Esophagus (tissue), 2 donors: Measurements from ENCODE around the gene HMX1. TPM values are rescaled to one million over a fixed set of nuclear protein-coding genes. Genes with fewer than 3 reads are reported as not detected.

Source experiments
- H3K27ac ChIP-seq, 2 donors: one replicate each; pipeline ENCODE4 v1.5.1; 2013; ENCODE audit warnings: low read depth in 2 of 2, mild to moderate bottlenecking in 2 of 2, inconsistent platforms in 1 of 2, low read length in 1 of 2, moderate library complexity in 1 of 2
- H3K27me3 ChIP-seq, 2 donors: one replicate each; pipeline ENCODE4 v1.6.1; 2013; ENCODE audit warnings: low read length in 2 of 2, control low read depth in 1 of 2, mild to moderate bottlenecking in 1 of 2; ENCODE audit not compliant: insufficient read depth in 2 of 2, control insufficient read depth in 1 of 2
- H3K36me3 ChIP-seq, 2 donors: one replicate each; pipeline ENCODE4 v1.6.1; 2013; ENCODE audit warnings: low read length in 1 of 2; ENCODE audit not compliant: control insufficient read depth in 2 of 2, insufficient read depth in 2 of 2
- H3K4me1 ChIP-seq, 2 donors: one replicate each; pipeline ENCODE4 v1.6.1; 2013; ENCODE audit warnings: low read length in 1 of 2; ENCODE audit not compliant: control insufficient read depth in 2 of 2, insufficient read depth in 2 of 2
- H3K4me3 ChIP-seq, 2 donors: one replicate each; pipeline ENCODE4 v1.5.1; 2013; ENCODE audit warnings: low read length in 2 of 2, mild to moderate bottlenecking in 2 of 2, low read depth in 1 of 2, moderate library complexity in 1 of 2
- H3K9me3 ChIP-seq, 2 donors: one replicate each; pipeline ENCODE4 v1.6.1; 2013; ENCODE audit warnings: mild to moderate bottlenecking in 2 of 2, low read depth in 1 of 2, low read length in 1 of 2, moderate library complexity in 1 of 2; ENCODE audit not compliant: control insufficient read depth in 2 of 2, insufficient read depth in 1 of 2
- whole genome bisulfite sequencing, 2 donors: extraction: QIAGEN DNeasy Blood & Tissue Kit; methylation state at CpG; one replicate each; pipeline ENCODE4 v1.1.7; 2013; 5-methylcytosine and 5-hydroxymethylcytosine counted together
- polyA plus RNA-seq, 2 donors: library from polyadenylated mRNA; stranded (reverse); fragments of 200-250 nt; gene quantifications; one replicate each; pipeline ENCODE4 v1.2.3, GENCODE V29; 2013
- donor health status: healthy with polysubstance abuse.
- donor health status: Bipolar disorder and iron deficiency.

Gene HMX1
- polyA plus RNA-seq, 2 donors: not detected

- H3K36me3 ChIP-seq: no peaks in the 10 kb centered on the region
- no peaks in the 10 kb centered on the region for H3K4me1 ChIP-seq
- H3K4me3 ChIP-seq: no peak overlapping the region
- no peak overlapping the region for H3K27ac ChIP-seq
- peaks cover 0 to 3% of the 10 kb centered on the region in 2 donors for H3K9me3 ChIP-seq
- H3K27me3 ChIP-seq: no peaks in the 10 kb centered on the region
- WGBS, 2 donors: 77 to 79% methylated on average over 13 of the region's 13 CpGs
These were observed 54.4 kb downstream of the HMX1 start for GRCh38 chr4:8817096-8817812.
